Measurements from ENCODE around the gene TACC2.
A peak's percentile ranks its signal among the peaks of the same experiment; 100 is the strongest.

The TACC2 gene

GRCh38 chr10:122050311-122050710, 61.3 kb downstream of the TACC2 start:
- no peak for TF ChIP-seq CTCF (conservative IDR thresholded peaks at IDR 0.05)
- no peak overlapping the region for H3K27ac ChIP-seq

- no peak overlapping the region for H3K27ac ChIP-seq
- no peak for TF ChIP-seq CTCF (conservative IDR thresholded peaks at IDR 0.05)
These were observed 61.8 kb downstream of the TACC2 start for GRCh38 chr10:122050811-122051210.

- TF ChIP-seq CTCF (conservative IDR thresholded peaks at IDR 0.05), result peak; percentile 67
- H3K27ac ChIP-seq, result no peak overlapping the region
These were observed 62.8 kb downstream of the TACC2 start for GRCh38 chr10:122051609-122052385.

- TF ChIP-seq CTCF (conservative IDR thresholded peaks at IDR 0.05), result no peak
- H3K27ac ChIP-seq, result no peak overlapping the region
These were observed 63.7 kb downstream of the TACC2 start for GRCh38 chr10:122052701-122053100.

- no peak overlapping the region for H3K27ac ChIP-seq
- TF ChIP-seq CTCF (conservative IDR thresholded peaks at IDR 0.05), result no peak
These were observed 64.4 kb downstream of the TACC2 start for GRCh38 chr10:122053314-122053713.

GRCh38 chr10:122054048-122055025, 65.4 kb downstream of the TACC2 start:
- TF ChIP-seq CTCF (conservative IDR thresholded peaks at IDR 0.05), result 0 out of 2 replicates have a peak, but pooled peaks have one; percentile 7
- H3K27ac ChIP-seq, result no peak overlapping the region

- TF ChIP-seq CTCF (conservative IDR thresholded peaks at IDR 0.05), result no peak
- no peak overlapping the region for H3K27ac ChIP-seq
These were observed 66.3 kb downstream of the TACC2 start for GRCh38 chr10:122055252-122055651.
